HUDEP-2 (cell line): ENCODE data around the gene MTMR3.
"Not testable (repeated sequence)": the region's sequence is repeated elsewhere in the genome, so short reads cannot be mapped to it uniquely, and the experiment has no call there.

Experiments
- DNase-seq, 76 experiments: peaks; one replicate each; lab custom pipeline; 2025; ENCODE audit not compliant: unreplicated experiment in 76 of 76; lab: John Stamatoyannopoulos, UW

Gene MTMR3

GRCh38 chr22:29951791-29952413, 68.9 kb downstream of the MTMR3 start:
- peak; percentile 5 to 97 (median 78) for DNase-seq

DNA sequence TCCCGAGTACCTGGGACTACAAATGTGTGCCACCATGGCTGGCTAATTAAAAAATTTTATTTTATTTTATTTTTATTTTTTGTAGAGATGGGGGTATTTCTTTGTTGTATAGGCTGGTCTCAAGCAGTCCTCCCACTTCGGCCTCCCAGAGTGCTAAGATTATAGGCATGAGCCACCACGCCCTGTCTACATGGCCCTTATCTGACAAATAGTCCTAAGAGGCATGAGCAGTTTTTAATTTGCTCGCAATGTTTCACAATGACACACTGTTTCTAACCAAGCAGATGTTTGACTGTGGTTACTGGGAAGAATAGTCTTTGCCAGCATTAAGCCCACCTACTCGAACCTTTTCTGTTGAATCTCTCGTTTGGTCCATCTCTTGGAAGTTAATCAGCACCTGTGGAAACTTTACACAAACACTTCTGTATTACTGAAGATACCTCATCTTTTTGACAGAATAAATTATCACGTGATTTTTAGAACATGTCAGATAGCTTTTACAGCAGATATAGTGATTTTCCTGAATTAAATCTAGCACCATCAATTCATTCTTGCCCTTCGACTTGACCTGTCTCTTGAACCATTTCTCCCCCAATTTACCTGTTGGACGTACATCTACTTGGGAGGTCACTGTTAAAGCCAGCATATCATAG, 71.4 kb downstream of the MTMR3 start:
- DNase-seq, result peak in 52 of 76 experiments; percentile 5 to 69 (median 32)

DNA sequence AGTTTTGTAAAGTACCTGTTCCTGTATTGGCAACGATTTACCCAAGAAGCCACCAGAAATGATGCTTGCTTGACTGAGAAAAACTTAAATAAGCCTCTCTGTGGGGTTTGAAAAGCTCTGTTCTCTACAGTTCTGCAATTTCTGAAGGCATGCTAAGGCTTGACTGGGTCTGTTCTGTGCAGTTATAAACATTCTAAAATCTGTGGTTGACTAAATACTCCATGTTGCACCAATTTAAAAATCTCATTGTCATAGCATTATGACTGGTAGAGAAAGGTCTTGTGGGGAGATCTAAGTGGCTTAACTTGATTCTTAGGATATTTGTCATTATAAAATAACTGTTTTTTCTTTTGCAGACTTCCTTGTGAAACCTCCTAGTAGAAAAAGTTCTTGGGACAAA, 73.7 kb downstream of the MTMR3 start:
- no peak for DNase-seq

- no peak for DNase-seq
Observed at GRCh38 chr22:29958170-29958569, 75.2 kb downstream of the MTMR3 start.

DNA sequence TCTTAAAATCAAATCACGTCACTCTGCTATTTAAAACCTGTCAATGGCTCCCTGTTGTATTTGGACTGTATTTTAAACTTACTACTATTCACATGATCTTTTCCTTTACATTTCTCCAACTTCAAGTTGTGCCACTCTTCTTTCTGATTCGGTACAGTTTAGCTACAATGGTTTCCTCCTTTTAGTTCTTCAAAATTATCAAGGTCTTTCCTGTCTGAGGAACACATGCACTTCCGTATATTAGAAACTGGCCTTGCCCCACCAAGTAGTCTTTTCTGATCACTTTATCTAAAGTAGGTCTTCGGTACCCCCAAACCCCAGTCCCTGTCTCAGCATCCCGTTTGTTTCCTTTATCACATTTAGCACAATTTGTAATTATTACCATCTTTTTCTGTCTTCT, 81.8 kb downstream of the MTMR3 start:
- no peak for DNase-seq

- no peak for DNase-seq
Observed at GRCh38 chr22:29967461-29967860, 84.5 kb downstream of the MTMR3 start.

DNA sequence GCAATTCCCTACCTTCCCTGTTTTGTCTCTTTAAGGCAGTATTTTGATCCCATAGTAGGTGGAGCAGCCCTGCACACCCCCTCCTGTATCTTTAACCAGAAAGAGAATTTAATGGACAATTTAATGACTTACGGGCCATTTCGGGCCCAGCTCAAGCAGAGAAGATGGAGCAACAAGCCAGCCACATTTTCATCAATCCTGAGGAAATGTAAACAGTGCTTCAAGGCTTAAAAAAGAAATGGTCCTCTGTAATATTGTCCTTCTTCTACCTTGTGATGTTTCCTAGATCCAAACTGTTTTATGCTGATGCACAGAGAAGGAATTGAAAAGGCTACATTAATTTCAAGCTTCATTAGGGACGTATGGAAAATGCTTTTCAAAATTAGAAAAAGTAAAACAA, 88.6 kb downstream of the MTMR3 start:
- no peak for DNase-seq

- no peak for DNase-seq
Observed at GRCh38 chr22:29972121-29972520, 89.1 kb downstream of the MTMR3 start.

DNA sequence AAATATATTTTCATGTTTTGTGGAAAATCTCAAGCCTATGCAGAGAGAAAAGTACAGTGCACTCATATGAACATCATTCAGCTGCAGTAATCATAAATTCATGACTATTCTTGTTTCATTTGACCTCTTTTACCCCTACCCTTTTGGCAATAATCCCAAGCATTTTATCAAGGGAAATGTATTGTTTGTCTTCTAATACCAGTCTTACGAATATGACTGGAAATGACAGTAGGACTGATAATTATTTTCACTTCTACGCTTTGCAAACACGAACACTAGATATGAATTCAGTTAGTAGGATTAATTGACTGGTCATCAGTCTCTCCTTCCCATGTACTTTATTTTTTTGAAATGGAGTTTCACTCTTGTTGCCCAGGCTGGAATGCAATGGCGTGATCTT, 90.3 kb downstream of the MTMR3 start:
- no peak for DNase-seq

DNA sequence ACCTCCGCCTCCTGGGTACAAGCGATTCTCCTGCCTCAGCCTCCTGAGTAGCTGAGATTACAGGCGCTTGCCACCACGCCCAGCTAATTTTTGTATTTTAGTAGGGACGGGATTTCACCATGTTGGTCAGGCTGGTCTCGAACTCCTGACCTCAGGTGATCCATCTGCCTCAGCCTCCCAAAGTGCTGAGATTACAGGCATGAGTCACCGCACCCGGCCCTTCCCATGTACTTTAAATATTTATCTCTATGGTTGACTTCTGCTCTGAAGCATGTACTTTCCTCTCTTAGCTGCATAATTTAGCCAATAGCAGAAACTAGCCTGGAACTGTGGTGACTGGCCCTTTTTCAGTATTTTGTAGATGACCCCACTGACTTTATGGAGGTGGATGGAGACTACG, 90.7 kb downstream of the MTMR3 start:
- DNase-seq, result not testable (repeated sequence)

DNA sequence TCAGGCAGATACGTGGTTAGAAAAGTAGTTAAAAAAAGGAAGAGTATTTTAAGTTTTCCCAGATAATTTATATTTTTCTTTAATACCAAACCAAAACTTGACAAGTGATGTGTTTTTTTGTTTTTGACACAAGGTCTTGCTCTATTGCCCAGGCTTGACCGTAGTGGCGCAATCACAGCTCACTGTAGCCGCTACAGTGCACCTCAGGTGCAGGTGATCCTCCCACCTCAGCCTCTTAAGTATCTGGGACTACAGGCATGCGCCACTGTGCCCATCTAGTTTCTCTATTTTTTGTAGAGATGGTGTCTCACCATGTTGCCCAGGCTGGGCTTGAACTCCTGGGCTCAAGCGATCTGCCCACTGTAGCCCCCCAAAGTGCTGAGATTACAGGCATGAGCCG, 92.5 kb downstream of the MTMR3 start:
- no peak for DNase-seq

DNA sequence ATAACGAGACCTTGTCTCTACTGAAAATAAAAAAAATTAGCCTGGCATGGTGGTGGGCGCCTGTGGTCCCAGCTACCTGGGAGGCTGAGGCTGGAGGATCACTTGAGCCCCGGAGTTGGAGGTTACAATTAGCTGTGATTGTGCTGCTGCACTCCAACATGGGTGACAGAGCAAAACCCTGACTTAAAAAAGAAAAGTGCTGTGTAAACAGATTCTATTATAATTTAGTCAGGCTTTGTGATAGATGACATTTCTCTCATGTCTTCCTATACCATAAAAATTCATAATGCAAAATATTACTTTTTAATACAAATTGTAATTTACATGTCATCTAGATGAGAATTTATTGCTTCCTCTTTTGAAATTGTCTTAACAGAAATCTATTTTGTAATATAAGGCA, 94.1 kb downstream of the MTMR3 start:
- no peak for DNase-seq

GRCh38 chr22:29979777-29980321, 96.9 kb downstream of the MTMR3 start:
- DNase-seq, result no peak

GRCh38 chr22:29983296-29983917, 100.4 kb downstream of the MTMR3 start:
- no peak for DNase-seq

DNA sequence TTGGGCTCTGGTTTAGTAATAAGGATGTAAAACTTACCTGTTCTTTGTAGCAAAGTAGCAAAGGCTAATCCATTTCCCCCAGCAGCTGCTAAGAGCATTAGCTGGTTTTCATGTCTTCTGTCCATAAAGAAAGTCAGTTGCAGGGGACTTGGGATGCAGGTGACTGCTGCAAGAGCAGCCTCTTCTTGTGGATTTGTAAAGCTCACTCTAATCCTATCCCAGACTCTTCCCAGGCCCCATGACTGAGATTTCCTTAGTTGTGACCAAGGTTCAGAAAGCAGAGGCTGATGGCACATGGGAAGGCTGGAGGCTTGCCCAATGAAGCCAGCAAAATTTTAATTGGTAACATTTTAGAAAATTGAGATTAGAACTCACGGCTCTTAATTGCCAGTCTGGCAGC, 102.9 kb downstream of the MTMR3 start:
- DNase-seq, result no peak

DNA sequence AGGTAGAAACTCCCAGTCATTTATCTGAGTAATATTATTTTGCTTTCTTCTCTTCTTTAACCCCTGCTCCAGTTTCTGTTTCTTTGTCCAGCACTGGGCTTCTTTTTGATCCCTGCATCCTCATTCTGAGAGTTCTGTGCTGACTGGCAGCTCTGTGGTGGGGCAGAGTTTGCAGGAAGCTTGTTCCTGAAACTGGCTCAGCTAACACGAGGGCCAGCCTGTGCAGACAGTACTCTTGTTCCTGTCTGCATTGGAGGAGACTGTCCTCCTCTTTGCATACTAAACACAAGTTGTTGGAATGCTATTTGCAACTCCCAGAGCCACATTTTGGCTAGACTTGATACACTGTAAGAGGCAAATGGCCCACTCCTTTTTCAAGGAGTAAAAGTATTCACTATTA, 104.2 kb downstream of the MTMR3 start:
- no peak for DNase-seq

GRCh38 chr22:29988719-29989118, 105.7 kb downstream of the MTMR3 start:
- DNase-seq, result no peak

- no peak for DNase-seq
Observed at GRCh38 chr22:29989446-29989845, 106.5 kb downstream of the MTMR3 start.

- DNase-seq, result no peak
Observed at GRCh38 chr22:29992341-29993275, 109.6 kb downstream of the MTMR3 start.

GRCh38 chr22:29994027-29994715, 111.2 kb downstream of the MTMR3 start:
- DNase-seq, result peak in 3 of 76 experiments; percentile 1 to 6 (median 5)
